Measurements from ENCODE around the gene HSPA12B. TPM values are rescaled to one million over a fixed set of nuclear protein-coding genes. Genes with fewer than 3 reads are reported as not detected.

Gene HSPA12B
- polyA plus RNA-seq, 1 experiment: 0.02 TPM

DNA sequence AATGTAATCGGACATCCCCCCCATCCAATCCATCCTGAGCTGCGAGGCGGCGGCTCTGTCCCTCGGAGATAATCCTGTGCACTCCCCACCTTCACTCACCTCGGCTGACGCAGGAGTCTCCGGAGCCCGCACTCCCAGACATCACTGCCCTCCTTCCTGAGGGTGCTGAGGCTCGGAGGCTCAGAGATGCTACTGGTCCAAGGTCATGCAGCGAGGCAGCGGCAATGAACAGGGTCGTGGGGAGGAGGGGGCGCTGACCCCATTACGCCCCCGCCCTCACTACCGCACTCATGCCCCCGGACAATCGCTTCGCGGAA, 34.6 kb downstream of the HSPA12B start:
- no peak for DNase-seq (ENCODE audit: low read depth)
- TF ChIP-seq, protein P1, sequence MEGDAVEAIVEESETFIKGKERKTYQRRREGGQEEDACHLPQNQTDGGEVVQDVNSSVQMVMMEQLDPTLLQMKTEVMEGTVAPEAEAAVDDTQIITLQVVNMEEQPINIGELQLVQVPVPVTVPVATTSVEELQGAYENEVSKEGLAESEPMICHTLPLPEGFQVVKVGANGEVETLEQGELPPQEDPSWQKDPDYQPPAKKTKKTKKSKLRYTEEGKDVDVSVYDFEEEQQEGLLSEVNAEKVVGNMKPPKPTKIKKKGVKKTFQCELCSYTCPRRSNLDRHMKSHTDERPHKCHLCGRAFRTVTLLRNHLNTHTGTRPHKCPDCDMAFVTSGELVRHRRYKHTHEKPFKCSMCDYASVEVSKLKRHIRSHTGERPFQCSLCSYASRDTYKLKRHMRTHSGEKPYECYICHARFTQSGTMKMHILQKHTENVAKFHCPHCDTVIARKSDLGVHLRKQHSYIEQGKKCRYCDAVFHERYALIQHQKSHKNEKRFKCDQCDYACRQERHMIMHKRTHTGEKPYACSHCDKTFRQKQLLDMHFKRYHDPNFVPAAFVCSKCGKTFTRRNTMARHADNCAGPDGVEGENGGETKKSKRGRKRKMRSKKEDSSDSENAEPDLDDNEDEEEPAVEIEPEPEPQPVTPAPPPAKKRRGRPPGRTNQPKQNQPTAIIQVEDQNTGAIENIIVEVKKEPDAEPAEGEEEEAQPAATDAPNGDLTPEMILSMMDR (IDR thresholded peaks at IDR 0.05; ENCODE audit: insufficient read depth, low read depth, low read length): no peak
- CTCF ChIA-PET: interaction anchor here (0.6 to 4.7 kb wide), 8 partner anchors 10 to 257 kb away, joined by 3 to 51 read pairs (median 6); partner anchors contain the start of genes AP5S1 and SPEF1
- Histone ChIP-seq H3K27me3 (ENCODE audit: control insufficient read depth, insufficient read depth, low read length) (no peaks in the 10 kb centered on the region), H3K4me3 (ENCODE audit: low read depth, low read length) (peak overlapping the region; percentile 71), H3K36me3 (ENCODE audit: control insufficient read depth, insufficient read depth, low read length) (no peaks in the 10 kb centered on the region)
- POLR2A ChIA-PET: no interaction called here

DNA sequence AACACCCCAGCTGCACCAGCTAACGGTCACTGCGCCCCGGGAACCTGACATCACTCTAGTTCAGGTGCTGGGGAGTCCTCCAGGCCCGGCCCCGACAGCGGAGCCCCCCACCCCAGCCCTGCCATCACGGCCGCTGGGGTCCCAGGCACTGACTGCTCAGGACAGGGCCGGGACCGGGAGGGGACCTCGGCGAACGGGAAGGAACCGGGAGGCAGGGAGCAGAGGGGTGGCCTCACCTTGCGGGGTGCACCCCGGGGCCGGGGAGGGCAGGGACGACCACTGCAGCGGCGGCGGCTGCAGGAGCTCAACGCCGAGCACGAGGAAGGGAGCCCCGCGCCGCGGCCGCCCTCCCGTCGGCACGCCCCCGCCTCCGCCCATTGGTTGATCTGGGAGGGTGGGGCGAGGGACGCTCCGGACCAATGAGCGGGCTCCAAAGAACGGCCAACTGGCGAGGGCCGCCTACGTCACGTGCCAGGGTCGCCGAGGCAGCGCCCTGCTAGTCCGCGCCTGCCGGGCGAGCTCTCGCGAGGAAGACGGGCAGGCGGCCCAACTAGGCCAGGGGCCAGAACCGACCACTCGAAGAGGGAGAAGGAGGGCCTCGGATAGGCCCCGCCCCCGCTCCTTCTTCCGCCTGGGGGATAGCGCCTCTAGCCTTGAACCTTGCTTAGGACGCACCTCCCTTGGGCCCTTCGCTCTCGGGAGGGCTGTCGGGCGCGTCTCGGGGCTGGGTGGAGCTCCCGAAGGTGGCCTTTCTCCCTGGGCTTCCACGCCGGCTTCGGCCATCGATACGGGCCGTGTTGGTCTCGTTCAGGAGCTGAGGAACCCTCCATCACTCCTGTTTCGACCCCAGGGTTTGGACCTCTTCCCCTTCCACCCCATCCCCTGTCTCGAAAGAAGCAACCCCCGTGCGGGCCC, 35.2 kb downstream of the HSPA12B start, which contains the start of gene ADISSP:
TSS of gene ADISSP (minus strand) at position 327 of the 915 bp plus-strand sequence. CDS start 7,653 bp downstream, outside the sequence.
- CTCF ChIA-PET: interaction anchor here (0.6 to 4.7 kb wide), 15 partner anchors 10 to 257 kb away, joined by 3 to 51 read pairs (median 6); partner anchors contain the start of genes AP5S1, CENPB and SPEF1
- no peaks in the 10 kb centered on the region for H3K36me3 ChIP-seq (ENCODE audit: control insufficient read depth, insufficient read depth, low read length)
- TF ChIP-seq, protein P1 (IDR thresholded peaks at IDR 0.05; ENCODE audit: insufficient read depth, low read depth, low read length): peak; percentile 30
- POLR2A ChIA-PET: interaction anchor here (1.0 kb wide), 1 partner anchor 14 kb away, joined by 3 read pairs; the partner anchor contains the start of gene SPEF1
- H3K4me3 ChIP-seq (ENCODE audit: low read depth, low read length): peak within 1 kb of the TSS; percentile 73
- H3K27me3 ChIP-seq (ENCODE audit: control insufficient read depth, insufficient read depth, low read length): no peaks in the 10 kb centered on the region
- DNase-seq (ENCODE audit: low read depth): peak; percentile 85

DNA sequence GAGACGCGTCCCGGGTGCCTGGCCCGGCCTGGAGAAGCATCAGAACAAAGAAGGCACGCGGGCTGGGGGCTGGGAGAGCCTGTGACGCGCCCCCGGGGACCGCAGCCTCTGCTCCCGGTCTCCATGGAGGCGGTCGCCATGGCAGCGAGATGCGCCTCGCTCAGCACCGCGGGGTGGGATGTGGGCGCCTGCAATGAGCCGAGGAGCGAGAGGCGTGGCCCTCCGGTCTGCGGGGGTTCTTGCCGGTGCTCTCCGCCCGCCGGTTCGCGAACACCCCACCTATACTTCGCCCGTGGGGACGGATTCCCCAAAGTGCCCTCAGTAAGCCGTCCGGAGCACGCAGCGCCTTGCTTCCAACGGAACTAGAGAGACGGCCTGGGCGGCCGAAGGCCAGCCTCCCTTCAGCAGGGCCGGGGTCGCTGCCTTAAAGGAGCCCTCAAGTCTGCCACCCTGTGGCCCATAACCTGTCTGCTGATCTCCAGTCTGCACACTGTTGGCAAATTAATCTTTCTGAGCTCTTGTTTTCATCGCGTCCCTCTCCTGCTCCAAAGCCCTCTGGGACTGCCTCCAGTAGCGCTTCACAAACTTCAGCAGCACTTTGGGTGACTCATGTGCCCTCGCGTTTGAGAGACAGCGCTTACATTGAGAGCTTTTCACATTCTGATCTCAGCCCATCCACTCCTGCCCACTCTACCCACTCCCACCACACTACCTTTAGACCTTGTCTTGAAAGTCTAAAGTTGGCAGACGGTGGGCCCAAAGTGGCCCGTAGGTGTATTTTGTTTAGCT, 36.1 kb downstream of the HSPA12B start:
- DNase-seq (ENCODE audit: low read depth): no peak
- Histone ChIP-seq H3K4me3 (ENCODE audit: low read depth, low read length) (peak overlapping the region; percentile 73), H3K27me3 (ENCODE audit: control insufficient read depth, insufficient read depth, low read length) (no peaks in the 10 kb centered on the region), H3K36me3 (ENCODE audit: control insufficient read depth, insufficient read depth, low read length) (no peaks in the 10 kb centered on the region)
- ChIA-PET CTCF (interaction anchor here (0.7 to 4.7 kb wide), 14 partner anchors 8 to 205 kb away, joined by 3 to 51 read pairs (median 8); partner anchors contain the start of genes AP5S1, CENPB and SPEF1), POLR2A (interaction anchor here (0.6 to 1.0 kb wide), 3 partner anchors 13 to 81 kb away, joined by 3 read pairs; partner anchors contain the start of gene SPEF1)
- TF ChIP-seq, protein P1 (IDR thresholded peaks at IDR 0.05; ENCODE audit: insufficient read depth, low read depth, low read length): peak; percentile 59

DNA sequence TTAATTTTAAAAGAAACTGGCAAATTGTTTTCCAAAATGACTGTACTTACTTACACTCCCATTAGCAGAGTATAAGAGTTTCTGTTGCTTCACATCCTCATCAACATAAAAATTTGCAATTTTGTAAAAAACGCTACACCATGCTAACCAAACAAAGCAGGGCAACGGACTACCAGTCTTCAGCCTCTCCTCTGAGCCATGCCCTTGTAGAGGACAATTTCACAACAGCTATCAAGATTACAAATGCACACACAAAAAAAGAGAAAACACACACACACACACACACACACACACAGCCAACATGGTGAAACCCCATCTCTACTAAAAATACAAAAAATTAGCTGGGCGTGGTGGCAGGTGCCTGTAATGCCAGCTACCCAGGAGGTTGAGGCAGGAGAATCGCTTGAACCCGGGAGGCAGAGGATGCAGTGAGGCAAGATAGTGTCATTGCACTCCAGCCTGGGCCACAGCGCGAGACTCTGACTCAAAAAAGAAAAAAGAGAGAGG, 39.1 kb downstream of the HSPA12B start:
- ChIA-PET POLR2A (no interaction called here), CTCF (interaction anchor here (0.9 to 1.6 kb wide), 3 partner anchors 10 to 61 kb away, joined by 3 to 5 read pairs (median 3); partner anchors contain the start of gene SPEF1)
- Histone ChIP-seq H3K4me3 (ENCODE audit: low read depth, low read length) (no peak overlapping the region), H3K27me3 (ENCODE audit: control insufficient read depth, insufficient read depth, low read length) (no peaks in the 10 kb centered on the region), H3K36me3 (ENCODE audit: control insufficient read depth, insufficient read depth, low read length) (no peaks in the 10 kb centered on the region)
- no peak for DNase-seq (ENCODE audit: low read depth)
- TF ChIP-seq, protein P1 (IDR thresholded peaks at IDR 0.05; ENCODE audit: insufficient read depth, low read depth, low read length): no peak
